HG02588 (cell line): ENCODE data around the gene TNFRSF9.
A peak's percentile ranks its signal among the peaks of the same experiment; 100 is the strongest.
"Not testable (repeated sequence)": the region's sequence is repeated elsewhere in the genome, so short reads cannot be mapped to it uniquely, and the experiment has no call there.

Experiments used
- ATAC-seq: cut with Tn5 transposase; IDR thresholded peaks from one replicate; pipeline ENCODE4 v1.9.1; 2021; ENCODE audit warnings: mild to moderate bottlenecking, moderate library complexity; ENCODE audit not compliant: unreplicated experiment

The TNFRSF9 gene

GRCh38 chr1:7961216-7962013, 20.8 kb upstream of the TNFRSF9 start, which contains the start of gene PARK7:
Gene PARK7, plus strand, starts transcription at chr1:7961711. Its CDS starts 1,075 bp downstream, at chr1:7962786.
- ATAC-seq: peak; percentile 94

- ATAC-seq: no peak
Measured at GRCh38 chr1:7960867-7961215, 20.2 kb upstream of the TNFRSF9 start.

DNA sequence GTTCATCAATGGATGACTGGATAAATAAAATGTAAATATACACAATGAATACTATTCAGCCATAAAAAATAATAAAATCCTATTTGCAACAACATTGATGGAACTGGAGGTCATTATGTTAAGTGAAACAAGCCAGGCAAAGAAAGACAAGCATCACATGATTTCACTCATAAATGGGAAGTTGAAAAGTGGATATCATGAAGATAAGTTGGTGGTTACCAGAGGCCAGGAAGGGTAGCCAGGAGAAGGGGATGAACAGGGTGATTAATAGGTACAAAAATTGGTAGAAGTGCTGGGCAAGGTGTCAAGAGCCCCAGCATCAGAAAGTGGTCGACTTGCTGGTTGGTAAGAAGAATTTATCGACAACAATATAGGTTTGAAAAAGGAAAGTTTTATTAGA, 19.5 kb upstream of the TNFRSF9 start:
- ATAC-seq: no peak

DNA sequence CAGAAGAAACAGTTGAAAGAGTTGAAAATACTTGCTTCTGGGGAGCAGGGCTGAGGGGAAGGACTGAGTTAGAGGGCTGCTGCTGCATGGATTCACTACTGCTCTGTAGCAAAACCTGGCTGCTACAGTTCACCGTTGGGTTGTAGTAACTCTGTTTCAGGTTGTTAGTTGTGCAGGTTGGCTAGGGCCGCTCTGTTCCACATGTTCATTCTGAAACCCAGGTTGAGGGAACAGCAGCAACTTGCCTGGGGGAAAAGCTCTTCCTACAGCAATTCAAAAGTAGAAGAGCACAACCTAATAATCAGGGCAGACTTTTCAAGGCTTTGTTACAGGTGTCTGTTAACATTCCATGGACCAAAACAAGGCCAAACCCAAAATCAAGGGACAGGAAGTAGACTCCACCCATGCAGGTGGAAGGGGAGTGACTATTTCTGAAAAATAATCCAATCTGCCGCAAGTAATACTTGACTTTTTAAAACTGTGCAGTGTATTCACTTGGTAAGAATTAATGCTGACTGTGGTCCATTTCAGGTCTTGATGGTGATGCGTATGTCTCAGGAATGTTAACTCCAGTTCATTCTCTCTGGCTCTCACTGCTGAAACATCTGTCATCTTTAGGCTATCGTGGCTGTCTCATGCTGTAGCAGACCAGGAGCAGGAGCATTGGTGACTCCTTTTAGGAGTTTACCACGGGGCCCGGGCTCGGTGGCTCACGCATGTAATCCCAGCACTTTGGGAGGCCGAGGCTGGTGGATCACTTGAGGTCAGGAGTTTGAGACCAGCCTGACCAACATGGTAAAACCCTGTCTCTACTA, 15.8 kb upstream of the TNFRSF9 start:
- no peak for ATAC-seq

DNA sequence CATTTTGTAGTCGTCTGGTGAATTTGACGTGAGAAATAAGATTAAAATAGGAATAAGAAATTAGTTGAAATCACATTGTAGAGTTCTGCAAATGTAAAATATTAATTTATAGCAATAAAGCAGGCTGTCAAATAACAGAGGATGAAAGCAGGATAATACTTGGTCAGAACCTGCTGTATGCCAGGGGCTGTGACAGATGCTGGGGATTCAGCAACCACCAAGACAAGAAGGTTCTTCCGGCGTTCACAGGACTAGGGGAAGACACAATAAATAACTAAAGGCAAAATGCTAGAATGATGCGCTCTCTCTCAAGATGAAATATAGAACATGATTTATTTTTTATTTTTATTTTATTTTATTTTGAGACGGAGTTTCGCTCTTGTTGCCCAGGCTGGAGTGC, 14.0 kb upstream of the TNFRSF9 start:
- no peak for ATAC-seq

- peak; percentile 94 for ATAC-seq
Measured at GRCh38 chr1:7953850-7954609, 13.4 kb upstream of the TNFRSF9 start.

GRCh38 chr1:7952791-7953190, 12.2 kb upstream of the TNFRSF9 start:
- ATAC-seq: not testable (repeated sequence)

- ATAC-seq: no peak
Measured at GRCh38 chr1:7948960-7949359, 8.3 kb upstream of the TNFRSF9 start.

- no peak for ATAC-seq
Measured at GRCh38 chr1:7943251-7943650, 2.6 kb upstream of the TNFRSF9 start.

GRCh38 chr1:7942214-7942921, 1.7 kb upstream of the TNFRSF9 start:
- no peak for ATAC-seq

DNA sequence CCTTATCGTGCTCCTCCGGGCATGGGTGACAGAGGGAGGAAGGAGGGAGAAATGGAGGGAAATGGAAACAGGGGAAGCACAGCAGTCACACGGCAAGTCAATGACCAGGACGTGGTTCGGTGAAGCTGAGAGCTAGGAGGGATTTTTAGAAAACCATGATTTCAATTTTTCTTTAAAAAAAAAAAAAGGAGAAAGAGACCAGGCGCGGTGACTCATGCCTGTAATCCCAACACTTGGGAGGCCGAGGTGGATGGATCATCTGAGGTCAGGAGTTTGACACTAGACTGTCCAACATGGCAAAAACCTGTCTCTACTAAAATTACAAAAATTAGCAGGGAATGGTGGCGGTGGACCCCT, 776 bp upstream of the TNFRSF9 start:
- no peak for ATAC-seq

GRCh38 chr1:7940034-7940433, 605 bp downstream of the TNFRSF9 start:
- no peak for ATAC-seq

GRCh38 chr1:7938070-7938469, 2.6 kb downstream of the TNFRSF9 start:
- no peak for ATAC-seq

DNA sequence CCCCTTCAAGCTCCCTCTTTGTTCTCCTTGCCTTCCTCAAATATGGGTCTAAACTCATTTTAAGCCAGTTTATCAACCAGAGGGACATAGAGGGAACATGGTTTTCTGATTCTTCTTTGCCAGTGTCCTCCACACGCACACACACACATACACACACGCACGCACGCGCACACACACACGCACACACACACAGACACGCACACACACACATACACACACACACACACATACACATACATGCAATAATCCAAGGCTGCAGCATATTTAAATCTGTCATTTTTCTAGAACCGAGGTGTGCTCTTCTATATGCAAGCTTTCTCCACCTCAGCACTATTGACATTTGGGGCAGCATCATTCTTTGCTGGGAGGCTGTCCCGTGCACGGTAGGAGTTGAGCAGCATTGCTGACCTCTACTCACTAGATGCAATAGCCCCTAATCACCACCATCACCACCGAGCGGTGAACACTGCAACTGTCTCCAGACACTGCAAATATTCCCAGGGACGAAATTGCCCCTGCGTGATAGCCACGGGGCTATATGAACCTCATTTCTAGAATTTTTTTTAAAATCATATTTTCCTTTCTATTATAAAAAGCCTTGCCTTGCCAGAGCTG, 8.0 kb downstream of the TNFRSF9 start:
- ATAC-seq: no peak

DNA sequence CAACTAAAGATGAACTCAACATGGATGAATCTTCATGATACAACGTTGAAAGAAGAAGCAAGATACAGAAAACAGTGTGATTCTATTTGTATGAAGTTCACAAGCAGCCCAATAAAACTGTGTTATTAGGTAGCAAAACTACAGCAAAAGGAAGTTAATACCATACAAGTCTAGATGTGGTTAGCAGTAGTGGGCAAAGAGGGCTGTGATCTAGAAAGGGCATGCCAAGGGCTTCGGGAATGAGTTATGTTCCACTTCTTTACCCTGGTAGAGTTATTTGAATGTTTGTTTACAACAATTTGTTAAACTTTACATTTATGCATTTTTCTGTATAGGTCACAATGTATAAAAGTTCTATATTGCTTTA, 9.2 kb downstream of the TNFRSF9 start:
- ATAC-seq: no peak

GRCh38 chr1:7930645-7931445, 9.8 kb downstream of the TNFRSF9 start:
- ATAC-seq: no peak

- ATAC-seq: no peak
Measured at GRCh38 chr1:7929637-7930036, 11.0 kb downstream of the TNFRSF9 start.

- no peak for ATAC-seq
Measured at GRCh38 chr1:7928247-7928646, 12.4 kb downstream of the TNFRSF9 start.

GRCh38 chr1:7927061-7927460, 13.6 kb downstream of the TNFRSF9 start:
- ATAC-seq: not testable (repeated sequence)

DNA sequence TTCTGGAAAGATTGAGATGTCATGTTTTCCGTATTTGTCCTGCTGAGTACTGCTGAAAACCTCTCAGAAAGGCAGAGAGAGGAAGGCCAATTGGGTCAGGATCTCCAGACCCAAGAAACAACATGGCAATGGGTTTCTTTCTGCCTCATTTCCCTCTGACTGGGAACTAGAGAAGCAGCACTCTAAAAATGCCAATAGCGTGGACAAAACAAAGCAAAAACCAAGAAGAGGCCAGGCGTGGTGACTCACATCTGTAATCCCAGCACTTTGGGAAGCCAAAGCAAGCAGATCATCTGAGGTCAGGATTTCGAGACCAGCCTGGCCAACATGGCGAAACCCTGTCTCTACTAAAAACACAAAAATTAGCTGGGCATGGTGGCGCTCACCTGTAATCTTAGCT, 18.3 kb downstream of the TNFRSF9 start:
- no peak for ATAC-seq
